Measurements from ENCODE around the gene ARID1B.

Gene ARID1B

GRCh38 chr6:156774863-156775405 lies 2.2 kb upstream of the ARID1B start:
- DNase-seq, result peak in 1 of 2 donors; percentile 35

GRCh38 chr6:156775717-156776116 lies 1.5 kb upstream of the ARID1B start:
- no peak for DNase-seq

DNA sequence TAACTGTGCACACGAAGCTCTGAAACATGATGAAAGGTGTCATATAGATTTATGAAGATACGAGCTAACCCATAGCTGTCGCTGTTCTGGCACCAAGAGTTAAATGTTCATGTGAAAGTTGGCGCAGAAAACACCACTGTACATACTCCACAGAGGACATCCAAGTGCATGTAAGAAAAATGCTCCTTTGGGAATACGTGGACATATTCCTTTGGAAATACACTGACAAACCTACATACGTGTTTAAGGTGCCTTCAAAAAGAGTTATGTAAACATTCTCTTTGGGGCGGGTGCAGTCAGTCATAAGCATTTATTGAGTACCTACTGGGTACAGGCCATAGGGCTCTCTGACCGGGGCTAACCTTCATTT lies 723 bp upstream of the ARID1B start:
- DNase-seq, result peak in 1 of 2 donors; percentile 62

- peak in 1 of 2 donors; percentile 50 for DNase-seq
These were observed 637 bp downstream of the ARID1B start for GRCh38 chr6:156777577-156778453.

DNA sequence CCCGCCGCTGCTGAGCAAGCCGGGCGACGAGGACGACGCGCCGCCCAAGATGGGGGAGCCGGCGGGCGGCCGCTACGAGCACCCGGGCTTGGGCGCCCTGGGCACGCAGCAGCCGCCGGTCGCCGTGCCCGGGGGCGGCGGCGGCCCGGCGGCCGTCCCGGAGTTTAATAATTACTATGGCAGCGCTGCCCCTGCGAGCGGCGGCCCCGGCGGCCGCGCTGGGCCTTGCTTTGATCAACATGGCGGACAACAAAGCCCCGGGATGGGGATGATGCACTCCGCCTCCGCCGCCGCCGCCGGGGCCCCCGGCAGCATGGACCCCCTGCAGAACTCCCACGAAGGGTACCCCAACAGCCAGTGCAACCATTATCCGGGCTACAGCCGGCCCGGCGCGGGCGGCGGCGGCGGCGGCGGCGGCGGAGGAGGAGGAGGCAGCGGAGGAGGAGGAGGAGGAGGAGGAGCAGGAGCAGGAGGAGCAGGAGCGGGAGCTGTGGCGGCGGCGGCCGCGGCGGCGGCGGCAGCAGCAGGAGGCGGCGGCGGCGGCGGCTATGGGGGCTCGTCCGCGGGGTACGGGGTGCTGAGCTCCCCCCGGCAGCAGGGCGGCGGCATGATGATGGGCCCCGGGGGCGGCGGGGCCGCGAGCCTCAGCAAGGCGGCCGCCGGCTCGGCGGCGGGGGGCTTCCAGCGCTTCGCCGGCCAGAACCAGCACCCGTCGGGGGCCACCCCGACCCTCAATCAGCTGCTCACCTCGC lies 1.5 kb downstream of the ARID1B start:
- DNase-seq, result peak in 1 of 2 donors; percentile 44

DNA sequence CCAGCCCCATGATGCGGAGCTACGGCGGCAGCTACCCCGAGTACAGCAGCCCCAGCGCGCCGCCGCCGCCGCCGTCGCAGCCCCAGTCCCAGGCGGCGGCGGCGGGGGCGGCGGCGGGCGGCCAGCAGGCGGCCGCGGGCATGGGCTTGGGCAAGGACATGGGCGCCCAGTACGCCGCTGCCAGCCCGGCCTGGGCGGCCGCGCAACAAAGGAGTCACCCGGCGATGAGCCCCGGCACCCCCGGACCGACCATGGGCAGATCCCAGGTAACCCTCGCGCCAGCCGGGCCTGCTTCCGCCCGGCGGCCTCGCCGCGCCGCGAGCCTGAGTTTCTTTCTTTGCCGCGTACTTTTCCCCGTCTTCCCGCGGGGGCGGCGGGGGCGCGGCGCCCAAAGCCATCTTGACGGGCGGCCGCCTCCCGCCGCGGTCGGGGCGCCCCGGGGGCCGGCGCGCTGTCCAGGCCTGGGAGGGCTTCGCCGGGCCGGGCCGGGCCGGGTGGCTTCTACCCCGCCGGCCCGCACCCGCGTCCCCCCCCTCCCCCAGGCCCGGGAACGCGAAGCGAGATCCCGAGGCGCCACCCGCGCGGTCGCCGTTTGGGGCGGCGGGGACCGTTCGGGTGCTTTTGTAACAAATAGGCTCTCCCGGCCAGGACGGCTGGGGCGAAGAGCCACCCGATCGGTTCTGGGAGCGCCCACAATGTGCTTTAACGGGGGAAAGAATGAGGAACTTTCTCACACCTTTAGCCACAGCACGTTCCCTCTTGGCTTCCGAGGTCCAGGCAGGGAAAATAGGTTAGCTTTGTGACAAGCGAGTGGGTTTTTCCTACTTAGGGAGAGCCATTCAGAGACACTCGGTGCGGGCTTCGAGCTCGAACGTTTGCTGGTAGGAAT lies 2.3 kb downstream of the ARID1B start:
- DNase-seq, result peak in 1 of 2 donors; percentile 63

DNA sequence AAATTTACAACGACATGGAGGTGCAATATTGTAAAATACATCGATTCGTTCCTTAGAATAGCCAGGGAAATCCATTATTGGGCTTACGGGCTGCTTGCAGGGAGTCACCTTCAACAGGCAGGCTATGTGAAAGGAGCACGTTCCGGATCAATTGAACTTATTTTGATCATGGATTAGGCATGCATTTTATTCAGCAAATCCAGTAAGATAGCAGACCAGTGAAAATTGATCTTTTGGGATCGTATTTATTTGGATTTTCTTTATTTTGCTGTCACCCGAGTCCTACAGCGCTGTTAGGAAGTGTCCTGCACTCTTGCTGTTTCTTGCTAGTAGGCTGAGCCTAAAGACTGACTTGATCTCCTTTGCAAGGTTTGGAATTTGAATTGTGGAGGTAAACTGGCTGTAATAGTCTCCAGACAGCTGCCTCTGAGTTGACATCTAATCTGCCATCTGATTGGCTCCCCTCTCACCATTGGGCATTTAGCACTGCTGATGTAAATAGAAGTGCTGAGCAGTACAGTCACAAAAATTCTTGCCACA lies 3.0 kb downstream of the ARID1B start:
- peak; percentile 51 to 94 for DNase-seq

- DNase-seq, result peak in 1 of 2 donors; percentile 19
These were observed 4.0 kb downstream of the ARID1B start for GRCh38 chr6:156780962-156781853.

DNA sequence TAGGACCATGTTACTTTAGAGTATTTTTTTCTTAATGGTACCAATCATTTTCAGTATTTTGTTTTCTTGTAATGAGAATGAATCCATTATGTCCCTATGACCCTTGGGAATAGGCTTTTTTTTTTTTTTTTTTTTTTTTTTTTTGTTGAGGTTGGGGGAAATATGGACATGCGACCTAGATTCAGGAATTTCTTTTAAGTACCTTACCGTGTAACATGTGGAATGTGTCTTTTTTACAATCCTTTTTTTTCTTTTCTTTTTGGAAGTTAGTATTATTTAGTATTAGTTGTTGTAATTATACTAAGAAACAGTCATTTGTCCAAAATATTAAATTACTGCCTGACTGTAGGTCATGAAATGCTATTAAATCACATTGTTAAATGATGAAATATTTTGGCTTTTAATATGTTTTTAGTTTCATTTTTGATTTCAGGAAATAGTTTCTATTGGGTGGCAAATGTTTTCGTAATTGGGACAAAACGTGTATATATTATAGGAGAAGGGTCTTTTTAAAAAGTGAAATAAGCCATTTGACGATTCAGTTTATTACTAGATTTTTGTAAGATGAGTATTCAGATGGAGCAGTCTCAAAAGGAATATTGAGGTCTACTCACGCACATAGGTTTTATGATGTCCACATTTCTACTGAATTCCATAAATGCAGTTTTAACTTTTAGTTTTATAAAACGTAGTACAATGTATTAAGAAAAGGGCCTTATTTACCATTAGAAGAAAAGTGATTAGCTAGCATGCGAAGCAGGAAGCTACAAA lies 4.9 kb downstream of the ARID1B start:
- DNase-seq, result no peak

- no peak for DNase-seq
These were observed 5.6 kb downstream of the ARID1B start for GRCh38 chr6:156782691-156783320.

DNA sequence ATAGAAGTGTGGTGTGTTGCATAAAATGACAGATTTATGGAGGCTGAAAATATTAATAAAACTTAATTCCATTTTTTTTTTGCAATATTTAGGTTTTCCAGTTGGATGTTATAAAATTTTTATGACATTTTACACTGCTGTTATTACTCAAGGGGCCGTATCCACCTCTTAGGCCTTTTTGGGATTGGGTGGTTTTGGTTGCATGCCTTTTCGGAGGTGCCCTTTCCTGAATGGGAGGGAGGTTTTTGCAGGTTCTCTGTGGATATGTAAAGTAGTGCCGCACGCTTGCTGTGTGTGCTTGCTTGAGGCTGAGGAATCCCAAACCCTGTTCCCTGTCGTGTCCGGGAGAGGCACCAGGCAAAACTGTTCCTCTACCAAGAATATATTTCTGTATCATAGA lies 6.8 kb downstream of the ARID1B start:
- no peak for DNase-seq

- DNase-seq, result no peak
These were observed 9.5 kb downstream of the ARID1B start for GRCh38 chr6:156786652-156787051.

DNA sequence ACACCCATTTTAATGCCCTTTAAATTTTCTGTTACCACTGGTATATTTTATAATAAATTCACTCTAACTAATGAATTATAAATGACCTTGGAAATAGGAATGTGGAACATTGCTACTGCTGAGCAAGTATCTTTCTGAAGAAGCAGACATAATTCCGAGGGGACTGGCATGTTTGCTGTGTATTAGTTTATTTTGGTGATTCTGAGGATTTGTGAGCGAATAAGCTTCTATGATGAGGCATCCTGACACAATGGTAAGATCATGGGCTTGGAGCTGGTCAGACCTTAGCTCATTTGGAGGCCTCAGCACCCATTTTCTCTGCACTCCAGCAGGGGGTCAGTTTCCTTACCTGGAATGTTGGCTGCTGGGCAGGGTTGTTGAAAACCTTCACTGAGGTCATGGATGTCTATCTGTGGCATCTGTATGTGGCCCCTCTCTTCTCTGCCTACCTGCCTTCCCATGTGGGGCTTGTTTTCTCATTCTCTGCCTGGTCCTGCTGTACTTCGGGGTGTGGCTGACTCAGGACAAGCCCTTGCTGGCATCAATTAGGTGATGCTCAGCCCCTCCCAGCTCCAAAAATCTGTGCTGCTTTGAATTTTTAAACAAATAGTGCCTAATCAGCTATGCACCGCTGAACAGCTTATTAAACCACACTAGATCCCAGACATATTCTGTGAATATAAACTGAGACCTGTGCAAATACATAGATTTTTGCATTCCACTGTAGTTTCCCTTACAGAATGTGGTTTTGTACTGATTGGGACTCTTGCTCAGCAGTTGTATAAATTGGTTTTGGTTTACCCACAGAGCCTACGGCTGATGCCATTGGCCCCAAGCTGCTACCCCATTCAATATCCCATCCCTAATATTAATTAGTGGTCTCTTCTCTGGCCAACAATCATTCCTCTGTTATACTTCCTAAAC lies 10.7 kb downstream of the ARID1B start:
- no peak for DNase-seq

- no peak for DNase-seq
These were observed 12.1 kb downstream of the ARID1B start for GRCh38 chr6:156789081-156789943.

- DNase-seq, result no peak
These were observed 13.6 kb downstream of the ARID1B start for GRCh38 chr6:156790711-156791319.

DNA sequence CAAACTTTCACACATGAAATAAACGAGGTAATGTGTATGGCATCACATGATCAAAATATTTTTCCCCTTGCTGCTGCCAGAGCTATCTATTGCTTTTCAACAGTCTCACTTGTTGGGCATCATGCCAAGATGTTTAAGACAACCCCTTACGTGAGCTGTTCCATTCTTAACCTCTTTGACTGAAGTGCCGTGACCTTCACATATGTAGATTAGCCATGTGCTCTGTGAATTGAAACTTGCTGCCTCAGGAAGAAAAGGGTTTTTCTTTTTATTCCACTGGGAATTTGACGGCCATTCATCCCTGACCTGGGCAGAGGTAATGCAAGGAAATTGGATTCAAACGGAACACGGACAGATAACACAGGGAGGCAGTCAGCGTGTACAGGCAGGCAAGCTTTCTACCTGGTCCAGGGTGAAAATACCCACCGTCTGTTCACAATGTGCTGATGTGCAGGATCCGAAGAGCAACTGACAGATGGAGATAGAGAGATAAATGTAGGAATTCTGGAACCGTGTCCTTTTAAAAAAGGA lies 14.2 kb downstream of the ARID1B start:
- no peak for DNase-seq

- no peak for DNase-seq
These were observed 16.0 kb downstream of the ARID1B start for GRCh38 chr6:156793200-156793599.

All from hippocampal formation (tissue), 2 donors.